Islet of Langerhans (tissue), 1 donor: Measurements from ENCODE around the gene PPP1R12A.

Experiments used
- FAIRE-seq: peaks from one replicate; lab custom pipeline; 2011; peaks lifted over from hg19 to GRCh38; lab: Jason Lieb, UNC

The PPP1R12A gene

GRCh38 chr12:79935624-79936345 is 888 bp upstream of the PPP1R12A start:
- no peak for FAIRE-seq

- FAIRE-seq: no peak
Measured at GRCh38 chr12:79934281-79935020, 446 bp downstream of the PPP1R12A start.

- no peak for FAIRE-seq
Measured at GRCh38 chr12:79933532-79934264, 1.2 kb downstream of the PPP1R12A start.

GRCh38 chr12:79933043-79933442 is 1.9 kb downstream of the PPP1R12A start:
- no peak for FAIRE-seq

GRCh38 chr12:79932357-79932756 is 2.5 kb downstream of the PPP1R12A start:
- no peak for FAIRE-seq

GRCh38 chr12:79929065-79929464 is 5.8 kb downstream of the PPP1R12A start:
- no peak for FAIRE-seq

- no peak for FAIRE-seq
Measured at GRCh38 chr12:79927772-79928474, 7.0 kb downstream of the PPP1R12A start.

GRCh38 chr12:79926951-79927350 is 7.9 kb downstream of the PPP1R12A start:
- FAIRE-seq: no peak

- FAIRE-seq: no peak
Measured at GRCh38 chr12:79925492-79925891, 9.4 kb downstream of the PPP1R12A start.

- FAIRE-seq: no peak
Measured at GRCh38 chr12:79921786-79922185, 13.1 kb downstream of the PPP1R12A start.

- no peak for FAIRE-seq
Measured at GRCh38 chr12:79920421-79921238, 14.3 kb downstream of the PPP1R12A start.

GRCh38 chr12:79919762-79920161 is 15.1 kb downstream of the PPP1R12A start:
- no peak for FAIRE-seq

- FAIRE-seq: no peak
Measured at GRCh38 chr12:79916826-79917225, 18.1 kb downstream of the PPP1R12A start.

GRCh38 chr12:79911889-79912656 is 22.8 kb downstream of the PPP1R12A start:
- no peak for FAIRE-seq

GRCh38 chr12:79908366-79908765 is 26.5 kb downstream of the PPP1R12A start:
- FAIRE-seq: no peak

GRCh38 chr12:79901506-79901905 is 33.4 kb downstream of the PPP1R12A start:
- no peak for FAIRE-seq

- no peak for FAIRE-seq
Measured at GRCh38 chr12:79900951-79901350, 33.9 kb downstream of the PPP1R12A start.

- FAIRE-seq: no peak
Measured at GRCh38 chr12:79900199-79900598, 34.7 kb downstream of the PPP1R12A start.

GRCh38 chr12:79897617-79898016 is 37.3 kb downstream of the PPP1R12A start:
- no peak for FAIRE-seq

- FAIRE-seq: no peak
Measured at GRCh38 chr12:79895804-79896203, 39.1 kb downstream of the PPP1R12A start.

GRCh38 chr12:79895071-79895470 is 39.8 kb downstream of the PPP1R12A start:
- FAIRE-seq: no peak
